ENCODE measurements around the gene KRTAP5-3. TPM values are rescaled to one million over a fixed set of nuclear protein-coding genes. Genes with fewer than 3 reads are reported as not detected.

The KRTAP5-3 gene
- total and polyA plus RNA-seq, 2 donors (not counting 1 experiment from before 2014, with no cell fraction given) = not detected

DNA sequence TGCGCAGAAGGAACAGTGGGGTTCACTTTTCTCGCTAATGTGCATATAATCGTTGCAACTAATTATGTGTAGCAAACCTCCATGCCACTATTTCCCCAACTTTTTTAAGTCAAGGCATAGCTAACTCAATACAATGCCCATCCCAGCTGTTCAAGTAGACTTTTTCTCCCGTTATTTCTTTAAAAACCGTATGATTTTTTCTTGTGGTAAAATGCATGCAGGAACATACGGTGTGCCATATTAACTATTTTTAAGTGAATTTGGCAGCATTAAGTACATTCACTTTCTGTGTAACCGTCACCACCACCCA is 33.4 kb downstream of the KRTAP5-3 start:
- POLR2A ChIA-PET = interaction anchor here (1.3 kb wide), 2 partner anchors 14 to 185 kb away, joined by 3 to 7 read pairs; partner anchors contain the start of gene BRSK2
- peak overlapping the region; percentile 26 for H3K27ac Mint-ChIP-seq
- CTCF ChIA-PET = interaction anchor here (0.7 to 4.2 kb wide), 39 partner anchors 9 to 372 kb away, joined by 3 to 60 read pairs (median 6); partner anchors contain the start of genes KRTAP5-1, KRTAP5-2, KRTAP5-5 and TOLLIP
- DNase-seq (no peak), ATAC-seq (ENCODE audit: low read depth) (no peak)
- H2AFZ ChIP-seq (ENCODE audit: insufficient read depth, low read depth, low read length, poor library complexity, severe bottlenecking) = no peak overlapping the region
- peaks cover 31 to 33% of the 10 kb centered on the region in 2 donors for H3K4me1 ChIP-seq (ENCODE audit: control insufficient read depth in 2 of 2, insufficient read depth in 2 of 2, low read length in 2 of 2)
- peaks cover 14% of the 10 kb centered on the region for H3K4me1 Mint-ChIP-seq
- no peak for TF ChIP-seq EZH2 (IDR thresholded peaks at IDR 0.05; ENCODE audit: borderline replicate concordance, insufficient read depth, low read depth, low read length, poor library complexity, severe bottlenecking)
- TF ChIP-seq CTCF (IDR thresholded peaks at IDR 0.05) = peak; percentile 49
- H3K4me3 ChIP-seq (ENCODE audit: control extremely low read depth in 1 of 5, extremely low read depth in 1 of 5, insufficient read depth in 1 of 5, low read depth in 2 of 5, low read length in 4 of 5) = no peak overlapping the region
- H3K79me2 ChIP-seq (ENCODE audit: control insufficient read depth, insufficient read depth, low read length) = no peaks in the 10 kb centered on the region
- H4K20me1 ChIP-seq (ENCODE audit: control insufficient read depth, insufficient read depth, low read length, poor library complexity, severe bottlenecking) = no peaks in the 10 kb centered on the region
- H3K27me3 Mint-ChIP-seq = peaks cover 9% of the 10 kb centered on the region
- H3K4me2 ChIP-seq (replicated peaks; ENCODE audit: low read depth, low read length, poor library complexity, severe bottlenecking) = peak overlapping the region; percentile 96
- H3K9me3 Mint-ChIP-seq (ENCODE audit: insufficient read depth) = peaks cover 5% of the 10 kb centered on the region
- H3K9ac ChIP-seq (ENCODE audit: low read length) = no peak overlapping the region
- peaks cover 0 to 11% (median 10%) of the 10 kb centered on the region in 3 donors for H3K9me3 ChIP-seq (ENCODE audit: control extremely low read depth in 1 of 3, control insufficient read depth in 2 of 3, insufficient read depth in 1 of 3, low read length in 2 of 3)
- no peak overlapping the region for H3K27ac ChIP-seq (ENCODE audit: low read length in 2 of 2)
- no peaks in the 10 kb centered on the region for H3K36me3 ChIP-seq (replicated peaks in 1 of 2; ENCODE audit: control extremely low read depth in 1 of 2, control insufficient read depth in 1 of 2, extremely low read depth in 1 of 2, insufficient read depth in 2 of 2, low read length in 1 of 2)
- peak overlapping the region; percentile 70 for H3K4me3 Mint-ChIP-seq
- intact Hi-C loops (cut with micrococcal nuclease) = loop anchor here (1.0 to 5.0 kb wide), 6 partner anchors 29 to 313 kb away; no protein-coding TSS in a partner anchor
- peaks cover 0 to 28% (median 9%) of the 10 kb centered on the region in 4 experiments for H3K27me3 ChIP-seq (replicated peaks in 1 of 4; ENCODE audit: control extremely low read depth in 1 of 4, control insufficient read depth in 3 of 4, insufficient read depth in 4 of 4, low read length in 3 of 4)
- 5% methylated on average over 4 of the region's 7 CpGs for WGBS (ENCODE audit: insufficient coverage)

DNA sequence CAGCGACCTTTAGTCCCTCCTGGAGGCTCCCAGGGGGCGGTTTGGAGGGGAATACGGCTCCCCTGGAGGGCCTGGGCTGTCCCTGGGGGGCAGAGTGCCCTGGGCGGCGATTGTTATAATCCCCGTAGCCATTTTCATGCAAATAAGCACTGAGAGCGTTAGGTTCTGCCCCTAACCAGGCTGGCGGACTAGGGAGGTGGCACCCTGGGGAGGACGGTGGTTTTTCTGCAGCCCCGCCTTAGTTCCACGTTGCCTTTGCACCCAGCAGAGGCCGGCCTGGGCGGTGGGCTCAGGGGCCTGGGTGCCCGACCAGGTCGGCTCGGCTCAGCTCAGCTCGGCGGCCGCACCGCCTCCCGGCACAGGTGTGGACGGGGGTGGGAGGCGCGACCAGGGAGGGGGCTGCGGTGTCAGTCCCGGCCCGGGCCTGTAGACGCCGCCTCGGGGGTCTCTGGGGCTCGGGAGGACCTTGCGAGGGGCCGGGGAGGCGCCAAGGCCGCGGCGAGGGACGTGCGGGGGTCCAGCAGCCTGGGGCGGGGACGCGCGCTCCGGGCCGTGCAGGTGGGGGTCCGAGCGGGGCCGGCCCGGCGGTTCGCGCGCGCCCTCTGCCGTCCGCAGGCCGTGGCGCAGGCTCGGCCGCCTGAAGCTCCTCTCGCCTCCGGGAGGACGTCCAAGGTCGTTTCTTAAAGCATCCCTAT is 33.9 kb downstream of the KRTAP5-3 start:
- Histone ChIP-seq H3K9me3 (ENCODE audit: control extremely low read depth in 1 of 3, control insufficient read depth in 2 of 3, insufficient read depth in 1 of 3, low read length in 2 of 3) (peaks cover 0 to 11% (median 10%) of the 10 kb centered on the region in 3 donors), H3K4me1 (ENCODE audit: control insufficient read depth in 2 of 2, insufficient read depth in 2 of 2, low read length in 2 of 2) (peaks cover 31 to 33% of the 10 kb centered on the region in 2 donors), H3K4me3 (ENCODE audit: control extremely low read depth in 1 of 5, extremely low read depth in 1 of 5, insufficient read depth in 1 of 5, low read depth in 2 of 5, low read length in 4 of 5) (peak overlapping the region in 4 of 5 experiments; percentile 40 to 75 (median 64)), H4K20me1 (ENCODE audit: control insufficient read depth, insufficient read depth, low read length, poor library complexity, severe bottlenecking) (no peaks in the 10 kb centered on the region), H3K9ac (ENCODE audit: low read length) (peak overlapping the region; percentile 86), H2AFZ (ENCODE audit: insufficient read depth, low read depth, low read length, poor library complexity, severe bottlenecking) (peak overlapping the region; percentile 72), H3K27me3 (replicated peaks in 1 of 4; ENCODE audit: control extremely low read depth in 1 of 4, control insufficient read depth in 3 of 4, insufficient read depth in 4 of 4, low read length in 3 of 4) (peaks cover 0 to 33% (median 9%) of the 10 kb centered on the region in 4 experiments), H3K79me2 (ENCODE audit: control insufficient read depth, insufficient read depth, low read length) (no peaks in the 10 kb centered on the region), H3K36me3 (replicated peaks in 1 of 2; ENCODE audit: control extremely low read depth in 1 of 2, control insufficient read depth in 1 of 2, extremely low read depth in 1 of 2, insufficient read depth in 2 of 2, low read length in 1 of 2) (no peaks in the 10 kb centered on the region), H3K27ac (ENCODE audit: low read length in 2 of 2) (peak overlapping the region; percentile 85), H3K4me2 (replicated peaks; ENCODE audit: low read depth, low read length, poor library complexity, severe bottlenecking) (peak overlapping the region; percentile 96)
- Mint-ChIP-seq H3K9me3 (ENCODE audit: insufficient read depth) (peaks cover 5% of the 10 kb centered on the region), H3K4me3 (peak overlapping the region; percentile 84), H3K4me1 (peaks cover 17% of the 10 kb centered on the region), H3K27ac (peak overlapping the region; percentile 85), H3K27me3 (peaks cover 12% of the 10 kb centered on the region)
- intact Hi-C loops (cut with micrococcal nuclease) = loop anchor here (1.0 to 5.0 kb wide), 6 partner anchors 28 to 312 kb away; no protein-coding TSS in a partner anchor
- ChIA-PET CTCF (interaction anchor here (0.7 to 4.2 kb wide), 42 partner anchors 9 to 372 kb away, joined by 3 to 60 read pairs (median 6); partner anchors contain the start of genes KRTAP5-1, KRTAP5-2, KRTAP5-5 and TOLLIP), POLR2A (interaction anchor here (0.7 to 2.0 kb wide), 4 partner anchors 10 to 185 kb away, joined by 3 to 9 read pairs (median 6); partner anchors contain the start of gene BRSK2)
- DNase-seq = peak; percentile 89
- WGBS (ENCODE audit: insufficient coverage) = 1% methylated on average over 64 of the region's 64 CpGs
- TF ChIP-seq EZH2 (IDR thresholded peaks at IDR 0.05; ENCODE audit: borderline replicate concordance, insufficient read depth, low read depth, low read length, poor library complexity, severe bottlenecking) (no peak), CTCF (IDR thresholded peaks at IDR 0.05) (peak; percentile 97)
- peak; percentile 72 for ATAC-seq (ENCODE audit: low read depth)
